Nephron (organoid): ENCODE measurements around the gene GLYATL1B.
A peak's percentile ranks its signal among the peaks of the same experiment; 100 is the strongest.
"Not testable (repeated sequence)": the region's sequence is repeated elsewhere in the genome, so short reads cannot be mapped to it uniquely, and the experiment has no call there.

Source experiments
- H3K27ac Mint-ChIP-seq, 3 experiments: 2 replicates each; pipeline ENCODE4 v1.8.0; 2020; ENCODE audit warnings: mixed read lengths in 3 of 3, mild to moderate bottlenecking in 2 of 3, moderate library complexity in 1 of 3
- H3K27me3 Mint-ChIP-seq: 2 replicates; pipeline ENCODE4 v1.8.0; 2021; ENCODE audit warnings: low read depth, mild to moderate bottlenecking, moderate library complexity, mixed read lengths
- H3K36me3 Mint-ChIP-seq: 2 replicates; pipeline ENCODE4 v1.8.0; 2020; ENCODE audit warnings: low read depth, mixed read lengths
- H3K4me1 Mint-ChIP-seq: 2 replicates; pipeline ENCODE4 v1.8.0; 2020; ENCODE audit warnings: mixed read lengths
- H3K4me3 Mint-ChIP-seq, 3 experiments: 2 replicates each; pipeline ENCODE4 v1.8.0; 2020; ENCODE audit warnings: mild to moderate bottlenecking in 3 of 3, mixed read lengths in 3 of 3, moderate library complexity in 2 of 3
- H3K9me3 Mint-ChIP-seq: 2 replicates; pipeline ENCODE4 v1.8.0; 2020; ENCODE audit warnings: mixed read lengths
- TF ChIP-seq, protein P1 (sequence below), 3 experiments: fragments of 200-600 bp; sonication (generic); IDR thresholded peaks; one replicate each; pipeline ENCODE4 v1.5.0; 2021; ENCODE audit warnings: antibody characterized with exemption in 3 of 3; ENCODE audit not compliant: unreplicated experiment in 3 of 3

The GLYATL1B gene

DNA sequence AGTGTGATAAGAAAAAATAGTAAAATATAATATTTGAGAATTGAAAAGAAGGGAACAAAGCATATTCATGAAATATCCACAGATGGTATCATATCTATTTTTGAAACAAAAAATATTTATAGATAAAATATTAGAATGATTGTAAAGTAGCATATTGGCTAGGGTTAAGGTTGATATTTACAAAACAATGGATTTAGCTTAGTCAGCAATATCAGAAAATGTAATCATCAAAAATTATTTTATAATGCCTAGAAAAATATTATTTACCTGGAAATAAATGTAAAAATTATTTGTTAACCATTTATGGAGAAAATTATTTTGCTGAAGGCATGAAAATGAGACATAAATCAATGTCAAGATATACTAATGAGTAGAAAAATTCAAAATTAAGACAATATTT is 33.7 kb downstream of the GLYATL1B start:
- Mint-ChIP-seq H3K4me1 (no peaks in the 10 kb centered on the region), H3K27me3 (no peaks in the 10 kb centered on the region), H3K4me3 (no peak overlapping the region), H3K36me3 (peaks cover 69% of the 10 kb centered on the region), H3K9me3 (peaks cover 40% of the 10 kb centered on the region), H3K27ac (no peak overlapping the region)
- TF ChIP-seq, protein P1, sequence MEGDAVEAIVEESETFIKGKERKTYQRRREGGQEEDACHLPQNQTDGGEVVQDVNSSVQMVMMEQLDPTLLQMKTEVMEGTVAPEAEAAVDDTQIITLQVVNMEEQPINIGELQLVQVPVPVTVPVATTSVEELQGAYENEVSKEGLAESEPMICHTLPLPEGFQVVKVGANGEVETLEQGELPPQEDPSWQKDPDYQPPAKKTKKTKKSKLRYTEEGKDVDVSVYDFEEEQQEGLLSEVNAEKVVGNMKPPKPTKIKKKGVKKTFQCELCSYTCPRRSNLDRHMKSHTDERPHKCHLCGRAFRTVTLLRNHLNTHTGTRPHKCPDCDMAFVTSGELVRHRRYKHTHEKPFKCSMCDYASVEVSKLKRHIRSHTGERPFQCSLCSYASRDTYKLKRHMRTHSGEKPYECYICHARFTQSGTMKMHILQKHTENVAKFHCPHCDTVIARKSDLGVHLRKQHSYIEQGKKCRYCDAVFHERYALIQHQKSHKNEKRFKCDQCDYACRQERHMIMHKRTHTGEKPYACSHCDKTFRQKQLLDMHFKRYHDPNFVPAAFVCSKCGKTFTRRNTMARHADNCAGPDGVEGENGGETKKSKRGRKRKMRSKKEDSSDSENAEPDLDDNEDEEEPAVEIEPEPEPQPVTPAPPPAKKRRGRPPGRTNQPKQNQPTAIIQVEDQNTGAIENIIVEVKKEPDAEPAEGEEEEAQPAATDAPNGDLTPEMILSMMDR (IDR thresholded peaks at IDR 0.05; ENCODE audit: unreplicated experiment in 3 of 3), result no peak

- Mint-ChIP-seq H3K4me3 (peak overlapping the region; percentile 67 to 77 (median 70)), H3K36me3 (peaks cover 19% of the 10 kb centered on the region), H3K9me3 (peaks cover 13% of the 10 kb centered on the region), H3K27ac (peak overlapping the region; percentile 55 to 89 (median 79)), H3K27me3 (no peaks in the 10 kb centered on the region), H3K4me1 (peaks cover 5% of the 10 kb centered on the region)
- TF ChIP-seq, protein P1 (IDR thresholded peaks at IDR 0.05; ENCODE audit: unreplicated experiment in 3 of 3), result peak; percentile 97 to 99 (median 98)
These were observed 49.7 kb downstream of the GLYATL1B start for GRCh38 chr11:59135648-59136461.

DNA sequence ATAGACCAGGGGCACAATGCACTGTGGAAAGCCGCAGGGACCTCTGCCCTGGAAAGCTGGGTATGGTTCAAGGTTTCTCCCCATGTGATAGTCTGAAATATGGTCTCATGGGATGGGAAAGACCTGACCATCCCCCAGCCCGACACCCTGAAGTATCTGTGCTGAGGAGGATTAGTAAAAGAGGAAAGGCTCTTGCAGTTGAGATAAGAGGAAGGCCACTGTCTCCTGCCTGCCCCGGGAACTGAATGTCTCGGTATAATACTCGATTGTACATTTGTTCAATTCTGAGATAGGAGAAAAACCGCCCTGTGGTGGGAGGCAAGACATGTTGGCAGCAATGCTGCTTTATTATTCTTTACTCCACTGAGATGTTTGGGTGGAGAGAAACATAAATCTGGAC is 50.4 kb downstream of the GLYATL1B start:
- peak overlapping the region; percentile 55 to 89 (median 79) for H3K27ac Mint-ChIP-seq
- H3K27me3 Mint-ChIP-seq, H3K9me3 Mint-ChIP-seq, H3K4me3 Mint-ChIP-seq, H3K4me1 Mint-ChIP-seq: not testable (repeated sequence)
- peaks cover 15% of the 10 kb centered on the region for H3K36me3 Mint-ChIP-seq

DNA sequence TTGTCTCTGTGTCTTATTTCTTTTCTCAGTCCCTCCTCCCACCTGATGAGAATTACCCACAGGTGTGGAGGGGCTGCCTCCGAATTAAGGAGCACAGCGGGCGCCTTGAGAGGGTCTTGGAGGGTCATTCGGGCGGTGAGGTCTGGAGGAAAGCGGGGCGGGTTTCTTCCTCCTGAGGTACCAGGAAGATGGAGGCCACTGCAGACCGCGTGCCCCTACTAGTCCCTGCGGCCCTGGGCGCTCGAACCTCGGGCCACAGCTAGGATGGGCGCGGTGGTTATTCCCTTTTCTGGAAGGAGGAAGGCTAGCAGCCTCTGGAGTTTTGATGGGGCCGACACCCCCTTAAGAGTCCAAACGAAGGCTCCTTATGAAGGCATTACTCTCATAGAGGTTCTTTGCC is 51.1 kb downstream of the GLYATL1B start:
- H3K4me3 Mint-ChIP-seq, result no peak overlapping the region
- no peaks in the 10 kb centered on the region for H3K27me3 Mint-ChIP-seq
- peak overlapping the region in 1 of 3 experiments; percentile 89 for H3K27ac Mint-ChIP-seq
- TF ChIP-seq, protein P1 (IDR thresholded peaks at IDR 0.05; ENCODE audit: unreplicated experiment in 3 of 3), result no peak
- peaks cover 7% of the 10 kb centered on the region for H3K9me3 Mint-ChIP-seq
- peaks cover 9% of the 10 kb centered on the region for H3K4me1 Mint-ChIP-seq
- H3K36me3 Mint-ChIP-seq, result peaks cover 13% of the 10 kb centered on the region

GRCh38 chr11:59138643-59139042 is 52.5 kb downstream of the GLYATL1B start:
- Mint-ChIP-seq H3K4me3 (no peak overlapping the region), H3K36me3 (no peaks in the 10 kb centered on the region), H3K27ac (no peak overlapping the region), H3K4me1 (peaks cover 22% of the 10 kb centered on the region), H3K9me3 (no peaks in the 10 kb centered on the region), H3K27me3 (peaks cover 9% of the 10 kb centered on the region)
- TF ChIP-seq, protein P1 (IDR thresholded peaks at IDR 0.05; ENCODE audit: unreplicated experiment in 3 of 3), result no peak

- Mint-ChIP-seq H3K4me3 (peak overlapping the region; percentile 14 to 94 (median 93)), H3K9me3 (no peaks in the 10 kb centered on the region), H3K36me3 (no peaks in the 10 kb centered on the region), H3K27me3 (peaks cover 15% of the 10 kb centered on the region), H3K4me1 (peaks cover 35% of the 10 kb centered on the region), H3K27ac (peak overlapping the region in 1 of 3 experiments; percentile 92)
- TF ChIP-seq, protein P1 (IDR thresholded peaks at IDR 0.05; ENCODE audit: unreplicated experiment in 3 of 3), result no peak
These were observed 55.1 kb downstream of the GLYATL1B start for GRCh38 chr11:59141191-59141590.
